H1 (cell line): ENCODE results near the gene PEX14. TPM values are rescaled to one million over a fixed set of nuclear protein-coding genes. Genes with fewer than 3 reads are reported as not detected.

ENCODE experiments used
- CTCF ChIA-PET: fragments of 300-600 bp; sonication (Branson Sonifier 250); formaldehyde crosslinking; loops from one replicate; lab custom pipeline; 2021; ENCODE audit not compliant: partially characterized antibody; lab: Charles Lee
- POLR2A ChIA-PET: fragments of 300-600 bp; sonication (Branson Sonifier 250); formaldehyde crosslinking; loops from one replicate; lab custom pipeline; 2021; ENCODE audit warnings: inconsistent platforms; ENCODE audit not compliant: partially characterized antibody; lab: Charles Lee
- DNase-seq, 2 experiments: peaks; one replicate each; pipeline versions ENCODE4 v3.0.0 to v3.0.0-alpha.2; 2010 to 2022; ENCODE audit warnings: low spot score in 2 of 2, low read depth in 1 of 2, mixed read lengths in 1 of 2
- FAIRE-seq: peaks from 2 replicates; lab custom pipeline; 2011; peaks lifted over from hg19 to GRCh38; lab: Jason Lieb, UNC
- H2AFZ ChIP-seq: 2 replicates; pipeline ENCODE4 v1.8.1; 2012; ENCODE audit warnings: low read length, inconsistent platforms
- H2AK5ac ChIP-seq: 2 replicates; pipeline ENCODE4 v1.6.1; 2013; ENCODE audit warnings: low read depth, low read length
- H2BK120ac ChIP-seq: replicated peaks from 2 replicates; pipeline ENCODE3; 2013; ENCODE audit warnings: low read depth, low read length, inconsistent platforms
- H2BK12ac ChIP-seq: 2 replicates; pipeline ENCODE4 v1.6.1; 2013; ENCODE audit warnings: low read depth, low read length
- H2BK15ac ChIP-seq: 2 replicates; pipeline ENCODE4 v1.6.1; 2013; ENCODE audit warnings: low read length
- H2BK20ac ChIP-seq: 2 replicates; pipeline ENCODE4 v1.6.1; 2013; ENCODE audit warnings: low read length
- H2BK5ac ChIP-seq: 2 replicates; pipeline ENCODE4 v1.6.1; 2013; ENCODE audit warnings: low read depth, low read length
- H3K14ac ChIP-seq: 2 replicates; pipeline ENCODE4 v1.6.1; 2013; ENCODE audit warnings: inconsistent platforms; ENCODE audit not compliant: insufficient read length
- H3K18ac ChIP-seq: 2 replicates; pipeline ENCODE4 v1.6.1; 2013; ENCODE audit warnings: low read length; ENCODE audit errors: extremely low read depth
- H3K23ac ChIP-seq: 2 replicates; pipeline ENCODE4 v1.6.1; 2013; ENCODE audit warnings: inconsistent platforms; ENCODE audit not compliant: insufficient read length
- H3K23me2 ChIP-seq: 2 replicates; pipeline ENCODE4 v1.6.1; 2013; ENCODE audit warnings: low read depth, low read length
- H3K27ac ChIP-seq: 2 replicates; pipeline ENCODE4 v1.6.1; 2011; ENCODE audit warnings: low read depth, low read length, inconsistent platforms
- H3K27me3 ChIP-seq, 4 experiments: replicated peaks in 1 of 4; 1 replicate in 1 of 4; 2 replicates in 3 of 4; pipeline versions ENCODE4 v1.6.1 to v1.8.1; 2011 to 2013; ENCODE audit warnings: low read length in 3 of 4, mild to moderate bottlenecking in 3 of 4, inconsistent platforms in 2 of 4, mixed read lengths in 2 of 4, moderate library complexity in 1 of 4; ENCODE audit not compliant: control insufficient read depth in 3 of 4, insufficient read depth in 3 of 4; ENCODE audit errors: extremely low read depth in 1 of 4
- H3K36me3 ChIP-seq, 4 experiments: 2 replicates each; pipeline versions ENCODE4 v1.6.1 to v1.8.1; 2011 to 2013; ENCODE audit warnings: mild to moderate bottlenecking in 4 of 4, low read length in 3 of 4, moderate library complexity in 2 of 4, control low read depth in 1 of 4, inconsistent platforms in 1 of 4; ENCODE audit not compliant: insufficient read depth in 4 of 4, control insufficient read depth in 2 of 4
- H3K4ac ChIP-seq: replicated peaks from 2 replicates; pipeline ENCODE3; 2013; ENCODE audit warnings: low read length, low read depth, mixed read lengths, inconsistent platforms; ENCODE audit not compliant: insufficient read length
- H3K4me1 ChIP-seq, 4 experiments: replicated peaks in 1 of 4; 1 replicate in 1 of 4; 2 replicates in 3 of 4; pipeline versions ENCODE4 v1.6.1 to v1.8.1; 2011 to 2013; ENCODE audit warnings: low read length in 3 of 4, inconsistent platforms in 2 of 4, mixed read lengths in 1 of 4; ENCODE audit not compliant: insufficient read depth in 4 of 4, control insufficient read depth in 3 of 4
- H3K4me2 ChIP-seq, 2 experiments: 2 replicates each; pipeline versions ENCODE4 v1.6.1 to v1.8.1; 2011 to 2013; ENCODE audit warnings: low read depth in 2 of 2, low read length in 2 of 2, control low read depth in 1 of 2, inconsistent platforms in 1 of 2, mild to moderate bottlenecking in 1 of 2; ENCODE audit not compliant: insufficient read depth in 1 of 2
- H3K4me3 ChIP-seq, 4 experiments: fragments of 200-600, 300-600 bp in 1 of 4; sonication (generic), shearing (Covaris generic), sonication (Bioruptor Twin) in 1 of 4; 2 replicates each; pipeline versions ENCODE4 v1.5.1 to v1.8.1; 2011 to 2016; ENCODE audit warnings: low read length in 4 of 4, low read depth in 3 of 4, control low read depth in 2 of 4, inconsistent platforms in 2 of 4, mild to moderate bottlenecking in 2 of 4, mixed read lengths in 1 of 4, moderate library complexity in 1 of 4; ENCODE audit not compliant: insufficient read depth in 2 of 4; ENCODE audit errors: extremely low read depth in 1 of 4
- H3K56ac ChIP-seq: replicated peaks from 2 replicates; pipeline ENCODE3; 2013; ENCODE audit warnings: low read depth, mild to moderate bottlenecking, mixed read lengths, low read length, inconsistent platforms; ENCODE audit not compliant: insufficient read length
- H3K79me1 ChIP-seq: 2 replicates; pipeline ENCODE4 v1.6.1; 2013; ENCODE audit warnings: low read depth, low read length, control low read depth
- H3K79me2 ChIP-seq, 2 experiments: 2 replicates each; pipeline versions ENCODE4 v1.6.1 to v1.8.1; 2012 to 2013; ENCODE audit warnings: low read length in 2 of 2, mild to moderate bottlenecking in 2 of 2, inconsistent platforms in 1 of 2; ENCODE audit not compliant: insufficient read depth in 2 of 2, control insufficient read depth in 1 of 2
- H3K9ac ChIP-seq, 4 experiments: replicated peaks in 1 of 4; 1 replicate in 1 of 4; 2 replicates in 3 of 4; pipeline versions ENCODE4 v1.6.1 to v1.8.1; 2011 to 2013; ENCODE audit warnings: low read depth in 3 of 4, low read length in 3 of 4, control low read depth in 2 of 4, mild to moderate bottlenecking in 2 of 4, moderate library complexity in 2 of 4, inconsistent platforms in 1 of 4; ENCODE audit errors: extremely low read depth in 1 of 4
- H3K9me3 ChIP-seq, 2 experiments: 2 replicates each; pipeline versions ENCODE4 v1.6.1 to v1.8.1; 2012 to 2013; ENCODE audit warnings: mild to moderate bottlenecking in 2 of 2, moderate library complexity in 2 of 2, control low read depth in 1 of 2, inconsistent platforms in 1 of 2, low read depth in 1 of 2, low read length in 1 of 2, mixed read lengths in 1 of 2; ENCODE audit not compliant: insufficient read depth in 2 of 2
- H4K20me1 ChIP-seq, 2 experiments: replicated peaks in 1 of 2; 2 replicates each; pipeline versions ENCODE3 to v1.8.1; 2011 to 2013; ENCODE audit warnings: inconsistent platforms in 2 of 2, low read length in 2 of 2, mild to moderate bottlenecking in 1 of 2; ENCODE audit not compliant: insufficient read depth in 2 of 2, control insufficient read depth in 1 of 2
- H4K5ac ChIP-seq: 2 replicates; pipeline ENCODE4 v1.6.1; 2013; ENCODE audit warnings: low read length, low read depth, mixed read lengths, inconsistent platforms; ENCODE audit not compliant: insufficient read length
- H4K8ac ChIP-seq: 2 replicates; pipeline ENCODE4 v1.8.0; 2013; ENCODE audit warnings: mild to moderate bottlenecking, moderate library complexity, low read length, inconsistent platforms; ENCODE audit not compliant: insufficient read depth; ENCODE audit errors: extremely low read depth
- H4K91ac ChIP-seq: replicated peaks from 2 replicates; pipeline ENCODE3; 2013; ENCODE audit warnings: low read length, mixed read lengths, inconsistent platforms; ENCODE audit not compliant: insufficient read length
- KDM1A ChIP-seq: fragments of 200-600, 300-600 bp; sonication (generic); IDR thresholded peaks from 2 replicates; pipeline ENCODE4 v1.7.1; 2016; ENCODE audit warnings: mild to moderate bottlenecking, low read length, borderline replicate concordance
- POLR2AphosphoS5 ChIP-seq: IDR thresholded peaks from 2 replicates; pipeline ENCODE4 v1.6.1; 2011; ENCODE audit warnings: low read depth, low read length
- WGBS, 2 experiments: shearing (Covaris generic) in 1 of 2; methylation state at CpG; one replicate each; pipeline versions ENCODE4 v1.1.6 to v1.1.7; 2013 to 2015; ENCODE audit warnings: low lambda C conversion rate in 2 of 2, mixed read lengths in 2 of 2, inconsistent platforms in 1 of 2, low coverage in 1 of 2, missing lambda C conversion rate in 1 of 2; ENCODE audit not compliant: insufficient replicate concordance in 2 of 2, insufficient coverage in 1 of 2, insufficient read length in 1 of 2; ENCODE audit errors: extremely low coverage in 1 of 2, missing lambda C conversion rate in 1 of 2; 5-methylcytosine and 5-hydroxymethylcytosine counted together
- polyA plus RNA-seq, 7 experiments: library from polyadenylated mRNA; depleted of rRNA in 3 of 7; stranded (reverse) in 5 of 7; unstranded in 2 of 7; fragments of >200 nt in 5 of 7; fragments of 200-250 nt in 2 of 7; gene quantifications; 1 replicate in 5 of 7; 2 replicates in 1 of 7; 4 replicates in 1 of 7; pipeline versions ENCODE4 v1.2.1 to v1.2.3, GENCODE V29; 2011 to 2013; ENCODE audit warnings: missing spikeins in 2 of 7, mixed read lengths in 2 of 7
- total RNA-seq: library from RNA; stranded (reverse); fragmentation: NEBNext Ultra II Directional; extraction: Animal tissue kit (Norgen Biotek cat#: 25700); gene quantifications from 2 replicates; pipeline ENCODE4 v1.2.1, GENCODE V29; 2021

Gene PEX14
- total and polyA plus RNA-seq, 2 of the 8 experiments (the other 6 are each of a cell fraction or from before 2014, with no cell fraction given) = 13.0 to 19.8 TPM

- CTCF ChIA-PET = interaction anchor here (0.6 to 3.3 kb wide), 7 partner anchors 10 to 267 kb away, joined by 3 to 10 read pairs (median 3); no protein-coding TSS in a partner anchor
- WGBS, 2 experiments = 89% methylated on average over 25 of the region's 29 CpGs; no CpG with 5 or more reads in 1 of the 2 experiments
- Histone ChIP-seq H3K79me1 (no peaks in the 10 kb centered on the region), H3K36me3 (no peaks in the 10 kb centered on the region)
- TF ChIP-seq KDM1A (no peak), POLR2AphosphoS5 (no peak)
- TF ChIP-seq, all 59 proteins: peak for 0
- Histone ChIP-seq H3K14ac (no peak overlapping the region), H3K4me1 (peaks cover 0 to 40% (median 28%) of the 10 kb centered on the region in 4 experiments; a peak in 6 of 7 replicates), H3K23ac (no peak overlapping the region), H3K27me3 (no peaks in the 10 kb centered on the region), H2BK5ac (peak overlapping the region; percentile 52), H3K56ac (no peak overlapping the region), H3K9me3 (no peaks in the 10 kb centered on the region), H2BK120ac (no peak overlapping the region), H3K18ac (no peak overlapping the region), H2BK15ac (no peak overlapping the region), H2BK20ac (no peak overlapping the region), H3K4me2 (no peak overlapping the region), H4K91ac (no peak overlapping the region), H3K23me2 (no peaks in the 10 kb centered on the region), H2AK5ac (0 out of 2 replicates have a peak overlapping the region, but pooled peaks have one; percentile 7), H3K4ac (no peak overlapping the region), H4K5ac (no peak overlapping the region), H4K20me1 (peaks cover 0 to 2% of the 10 kb centered on the region in 2 experiments), H3K9ac (no peak overlapping the region), H4K8ac (peak overlapping the region; percentile 91; the same call in 1 of the 2 replicates), H2AFZ (no peak overlapping the region), H3K4me3 (no peak overlapping the region), H2BK12ac (peak overlapping the region; percentile 27; the same call in 1 of the 2 replicates), H3K79me2 (no peaks in the 10 kb centered on the region), H3K27ac (no peak overlapping the region)
- DNase-seq = no peak
- no peak for FAIRE-seq
- POLR2A ChIA-PET = interaction anchor here (0.8 kb wide), 1 partner anchor 23 kb away, joined by 3 read pairs; no protein-coding TSS in a partner anchor
Observed at GRCh38 chr1:10674700-10675609, 200.2 kb downstream of the PEX14 start.
